ENCODE data around the gene NOP16. TPM values are rescaled to one million over a fixed set of nuclear protein-coding genes. Genes with fewer than 3 reads are reported as not detected.

Gene NOP16
- total RNA-seq, 1 donor from 2014 or later, result 65.1 TPM

DNA sequence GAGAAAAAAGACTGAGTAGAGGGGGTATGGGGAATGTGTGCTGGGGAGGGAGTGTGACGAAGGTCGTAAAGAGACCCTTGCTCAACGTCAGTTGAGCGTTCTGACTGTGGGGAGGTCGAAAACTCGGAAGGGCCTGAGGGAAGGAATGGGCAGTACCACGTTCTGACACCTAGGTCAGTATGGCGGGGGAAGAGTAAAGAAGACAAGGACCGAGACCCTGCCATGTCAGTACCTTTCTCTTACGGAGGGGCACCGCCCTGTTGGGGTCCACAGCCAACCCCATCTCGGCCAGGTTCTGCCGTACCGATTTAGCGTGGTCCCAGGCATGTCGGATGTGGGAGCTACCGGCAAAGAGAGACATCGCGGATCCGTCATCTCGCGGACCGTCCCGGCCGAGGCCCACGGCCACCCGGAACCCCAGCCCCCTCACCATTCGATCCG is 375 bp downstream of the NOP16 start:
- no peak for ATAC-seq (ENCODE audit: low read depth)
- TF ChIP-seq, protein P1, sequence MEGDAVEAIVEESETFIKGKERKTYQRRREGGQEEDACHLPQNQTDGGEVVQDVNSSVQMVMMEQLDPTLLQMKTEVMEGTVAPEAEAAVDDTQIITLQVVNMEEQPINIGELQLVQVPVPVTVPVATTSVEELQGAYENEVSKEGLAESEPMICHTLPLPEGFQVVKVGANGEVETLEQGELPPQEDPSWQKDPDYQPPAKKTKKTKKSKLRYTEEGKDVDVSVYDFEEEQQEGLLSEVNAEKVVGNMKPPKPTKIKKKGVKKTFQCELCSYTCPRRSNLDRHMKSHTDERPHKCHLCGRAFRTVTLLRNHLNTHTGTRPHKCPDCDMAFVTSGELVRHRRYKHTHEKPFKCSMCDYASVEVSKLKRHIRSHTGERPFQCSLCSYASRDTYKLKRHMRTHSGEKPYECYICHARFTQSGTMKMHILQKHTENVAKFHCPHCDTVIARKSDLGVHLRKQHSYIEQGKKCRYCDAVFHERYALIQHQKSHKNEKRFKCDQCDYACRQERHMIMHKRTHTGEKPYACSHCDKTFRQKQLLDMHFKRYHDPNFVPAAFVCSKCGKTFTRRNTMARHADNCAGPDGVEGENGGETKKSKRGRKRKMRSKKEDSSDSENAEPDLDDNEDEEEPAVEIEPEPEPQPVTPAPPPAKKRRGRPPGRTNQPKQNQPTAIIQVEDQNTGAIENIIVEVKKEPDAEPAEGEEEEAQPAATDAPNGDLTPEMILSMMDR (IDR thresholded peaks at IDR 0.05), result no peak
- intact Hi-C loops (cut with micrococcal nuclease), result loop anchor here (1.0 to 10.0 kb wide), 9 partner anchors 15 to 1039 kb away; partner anchors contain the start of genes ARL10, FAF2, GRK6 and KIAA1191
- ChIA-PET CTCF (no interaction called here), POLR2A (interaction anchor here (0.6 to 4.2 kb wide), 10 partner anchors 12 to 155 kb away, joined by 3 to 45 read pairs (median 4); partner anchors contain the start of genes FAF2, KIAA1191 and RNF44)
- Mint-ChIP-seq H3K9me3 (no peaks in the 10 kb centered on the region), H3K27ac (peak overlapping the region; percentile 100), H3K36me3 (ENCODE audit: low read depth) (peaks cover 76% of the 10 kb centered on the region), H3K4me1 (peaks cover 30% of the 10 kb centered on the region), H3K27me3 (no peaks in the 10 kb centered on the region), H3K4me3 (peak overlapping the region; percentile 100)
- no peak for DNase-seq

- ChIA-PET POLR2A (interaction anchor here (0.7 to 4.2 kb wide), 4 partner anchors 13 to 964 kb away, joined by 3 to 45 read pairs (median 4); partner anchors contain the start of genes KIAA1191 and LMAN2), CTCF (no interaction called here)
- H3K36me3 Mint-ChIP-seq (ENCODE audit: low read depth), result peaks cover 79% of the 10 kb centered on the region
- no peak for ATAC-seq (ENCODE audit: low read depth)
- no peak for DNase-seq
- TF ChIP-seq, protein P1 (IDR thresholded peaks at IDR 0.05), result no peak
- H3K9me3 Mint-ChIP-seq, result no peaks in the 10 kb centered on the region
- intact Hi-C loops (cut with micrococcal nuclease), result loop anchor here (5.0 to 10.0 kb wide), 3 partner anchors 747 to 1040 kb away; partner anchors contain the start of genes GRK6, NSD1, PRELID1 and RAB24
- H3K4me1 Mint-ChIP-seq, result peaks cover 30% of the 10 kb centered on the region
- H3K27ac Mint-ChIP-seq, result peak overlapping the region; percentile 100
- no peaks in the 10 kb centered on the region for H3K27me3 Mint-ChIP-seq
- peak overlapping the region; percentile 100 for H3K4me3 Mint-ChIP-seq
Observed at GRCh38 chr5:176387384-176387925, 943 bp downstream of the NOP16 start.

DNA sequence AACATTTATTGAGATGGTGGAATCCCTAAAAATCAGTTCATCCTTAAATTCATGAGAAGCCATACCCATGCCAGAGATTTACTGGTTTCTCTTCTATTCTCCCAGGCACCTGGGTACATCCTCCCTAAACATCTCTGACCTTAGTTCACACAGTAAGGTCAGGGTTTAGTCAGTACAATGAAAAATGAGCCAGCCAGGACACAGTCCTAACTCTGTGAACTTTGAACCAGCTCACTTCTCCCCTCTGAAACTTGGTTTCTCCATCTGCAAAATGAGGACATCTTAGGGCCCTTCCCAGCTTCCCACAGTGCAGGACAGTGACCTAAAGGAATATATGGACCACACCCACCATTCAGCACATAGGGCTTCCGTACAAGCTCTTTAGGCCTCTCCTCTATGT is 1.9 kb downstream of the NOP16 start:
- Mint-ChIP-seq H3K4me1 (peaks cover 30% of the 10 kb centered on the region), H3K9me3 (no peaks in the 10 kb centered on the region), H3K27ac (no peak overlapping the region), H3K36me3 (ENCODE audit: low read depth) (peaks cover 79% of the 10 kb centered on the region), H3K4me3 (peak overlapping the region; percentile 100), H3K27me3 (no peaks in the 10 kb centered on the region)
- ChIA-PET CTCF (no interaction called here), POLR2A (interaction anchor here (4.2 kb wide), 1 partner anchor 25 kb away, joined by 45 read pairs; the partner anchor contains the start of gene KIAA1191)
- no peak for DNase-seq
- no peak for ATAC-seq (ENCODE audit: low read depth)
- TF ChIP-seq, protein P1 (IDR thresholded peaks at IDR 0.05), result no peak
- intact Hi-C loops (cut with micrococcal nuclease), result loop anchor here (5.0 to 10.0 kb wide), 3 partner anchors 748 to 1041 kb away; partner anchors contain the start of genes GRK6, NSD1, PRELID1 and RAB24

DNA sequence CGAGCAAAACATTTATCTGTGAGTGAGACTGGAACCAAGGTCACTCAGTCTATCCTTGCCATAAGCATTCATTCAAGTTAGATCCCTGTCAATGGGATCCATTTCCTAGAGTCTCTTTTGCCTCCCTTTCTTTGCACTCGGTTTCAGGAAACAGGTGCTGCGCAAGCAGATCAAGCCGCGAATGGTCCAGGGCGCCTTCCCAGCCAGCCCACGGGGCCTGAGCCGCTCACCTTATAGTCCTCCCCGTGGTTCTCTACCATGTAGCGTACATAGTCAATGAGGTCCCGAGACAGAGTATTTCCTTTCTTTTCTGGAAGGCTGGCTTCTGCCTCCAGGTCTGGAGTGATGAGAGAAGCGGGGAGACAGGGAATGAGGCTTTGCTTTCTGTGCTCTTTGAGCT is 3.4 kb downstream of the NOP16 start:
- Mint-ChIP-seq H3K36me3 (ENCODE audit: low read depth) (peaks cover 87% of the 10 kb centered on the region), H3K27ac (no peak overlapping the region), H3K27me3 (no peaks in the 10 kb centered on the region), H3K9me3 (no peaks in the 10 kb centered on the region), H3K4me1 (peaks cover 33% of the 10 kb centered on the region), H3K4me3 (no peak overlapping the region)
- CTCF ChIA-PET, result no interaction called here
- POLR2A ChIA-PET, result no interaction called here
- no peak for DNase-seq
- intact Hi-C loops (cut with micrococcal nuclease), result loop anchor here (5.0 to 10.0 kb wide), 3 partner anchors 750 to 1042 kb away; partner anchors contain the start of genes GRK6, NSD1, PRELID1 and RAB24
- TF ChIP-seq, protein P1 (IDR thresholded peaks at IDR 0.05), result no peak
- ATAC-seq (ENCODE audit: low read depth), result no peak

- DNase-seq (no peak), ATAC-seq (ENCODE audit: low read depth) (no peak)
- Mint-ChIP-seq H3K9me3 (no peaks in the 10 kb centered on the region), H3K4me3 (no peak overlapping the region), H3K27me3 (no peaks in the 10 kb centered on the region), H3K27ac (no peak overlapping the region), H3K4me1 (peaks cover 35% of the 10 kb centered on the region), H3K36me3 (ENCODE audit: low read depth) (peaks cover 91% of the 10 kb centered on the region)
- ChIA-PET POLR2A (no interaction called here), CTCF (no interaction called here)
- TF ChIP-seq, protein P1 (IDR thresholded peaks at IDR 0.05), result no peak
- intact Hi-C loops (cut with micrococcal nuclease), result loop anchor here (10.0 kb wide), 1 partner anchor 750 kb away; the partner anchor contains the start of gene NSD1
Observed at GRCh38 chr5:176384366-176384930, 4.0 kb downstream of the NOP16 start.

Measured in activated B cell treated with CpG ODN at 0.5 μM for 24 hours (primary cell).